ENCODE measurements around the gene PTCRA. TPM values are rescaled to one million over a fixed set of nuclear protein-coding genes. Genes with fewer than 3 reads are reported as not detected.
A peak's percentile ranks its signal among the peaks of the same experiment; 100 is the strongest.

PTCRA gene
- total RNA-seq, 1 experiment from 2014 or later, result not detected

DNA sequence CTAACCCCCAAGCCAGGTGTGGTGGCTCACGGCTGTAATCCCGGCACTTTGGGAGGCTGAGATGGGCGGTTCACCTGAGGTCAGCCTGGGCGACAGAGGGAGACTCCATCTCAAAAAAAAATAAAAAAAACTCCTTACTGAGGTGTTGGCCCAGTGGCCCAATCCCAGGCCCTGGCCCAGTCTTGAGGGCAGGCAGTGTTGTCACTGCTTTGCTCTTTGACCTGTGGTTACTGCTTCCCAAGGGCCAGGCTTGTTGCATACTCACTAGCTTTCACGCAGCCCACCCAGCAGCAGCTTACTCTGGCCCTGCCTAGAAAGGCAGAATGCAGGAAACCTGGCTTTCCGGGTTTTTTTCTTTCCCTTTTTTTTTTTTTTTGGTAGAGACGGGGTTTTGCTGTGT, 26.6 kb downstream of the PTCRA start (continued):
- TF ChIP-seq, protein P1, sequence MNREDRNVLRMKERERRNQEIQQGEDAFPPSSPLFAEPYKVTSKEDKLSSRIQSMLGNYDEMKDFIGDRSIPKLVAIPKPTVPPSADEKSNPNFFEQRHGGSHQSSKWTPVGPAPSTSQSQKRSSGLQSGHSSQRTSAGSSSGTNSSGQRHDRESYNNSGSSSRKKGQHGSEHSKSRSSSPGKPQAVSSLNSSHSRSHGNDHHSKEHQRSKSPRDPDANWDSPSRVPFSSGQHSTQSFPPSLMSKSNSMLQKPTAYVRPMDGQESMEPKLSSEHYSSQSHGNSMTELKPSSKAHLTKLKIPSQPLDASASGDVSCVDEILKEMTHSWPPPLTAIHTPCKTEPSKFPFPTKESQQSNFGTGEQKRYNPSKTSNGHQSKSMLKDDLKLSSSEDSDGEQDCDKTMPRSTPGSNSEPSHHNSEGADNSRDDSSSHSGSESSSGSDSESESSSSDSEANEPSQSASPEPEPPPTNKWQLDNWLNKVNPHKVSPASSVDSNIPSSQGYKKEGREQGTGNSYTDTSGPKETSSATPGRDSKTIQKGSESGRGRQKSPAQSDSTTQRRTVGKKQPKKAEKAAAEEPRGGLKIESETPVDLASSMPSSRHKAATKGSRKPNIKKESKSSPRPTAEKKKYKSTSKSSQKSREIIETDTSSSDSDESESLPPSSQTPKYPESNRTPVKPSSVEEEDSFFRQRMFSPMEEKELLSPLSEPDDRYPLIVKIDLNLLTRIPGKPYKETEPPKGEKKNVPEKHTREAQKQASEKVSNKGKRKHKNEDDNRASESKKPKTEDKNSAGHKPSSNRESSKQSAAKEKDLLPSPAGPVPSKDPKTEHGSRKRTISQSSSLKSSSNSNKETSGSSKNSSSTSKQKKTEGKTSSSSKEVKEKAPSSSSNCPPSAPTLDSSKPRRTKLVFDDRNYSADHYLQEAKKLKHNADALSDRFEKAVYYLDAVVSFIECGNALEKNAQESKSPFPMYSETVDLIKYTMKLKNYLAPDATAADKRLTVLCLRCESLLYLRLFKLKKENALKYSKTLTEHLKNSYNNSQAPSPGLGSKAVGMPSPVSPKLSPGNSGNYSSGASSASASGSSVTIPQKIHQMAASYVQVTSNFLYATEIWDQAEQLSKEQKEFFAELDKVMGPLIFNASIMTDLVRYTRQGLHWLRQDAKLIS (CRISPR knock-in tag; IDR thresholded peaks at IDR 0.05; ENCODE audit: borderline replicate concordance), result no peak
- TF ChIP-seq ZNF138 (CRISPR knock-in tag; conservative IDR thresholded peaks at IDR 0.05), result no peak
- TF ChIP-seq FOXJ3 (CRISPR knock-in tag; IDR thresholded peaks at IDR 0.05; ENCODE audit: borderline replicate concordance), result no peak

DNA sequence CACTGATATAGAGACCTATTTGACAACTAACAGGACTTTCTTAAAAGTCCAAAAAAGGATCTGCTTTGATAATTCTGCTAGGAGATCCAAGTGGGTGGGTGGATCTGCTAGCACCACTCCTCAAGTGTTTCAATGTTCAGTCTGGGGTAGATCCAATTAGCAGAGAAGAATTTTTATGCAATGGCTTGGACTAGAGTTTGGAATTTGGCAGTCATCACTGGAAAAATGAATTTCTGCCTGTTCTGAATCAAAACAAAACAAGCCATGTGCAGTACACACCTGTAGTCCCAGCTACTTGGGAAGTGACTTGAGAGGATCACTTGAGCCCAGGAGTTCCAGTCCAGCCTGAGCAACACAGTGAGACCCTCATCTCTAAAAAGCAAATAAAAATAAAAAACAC, 32.1 kb downstream of the PTCRA start:
- Mint-ChIP-seq H3K4me3 (no peak overlapping the region), H3K27ac (peak overlapping the region; percentile 15; the same call in 1 of the 2 replicates), H3K4me1 (peaks cover 9% of the 10 kb centered on the region), H3K27me3 (ENCODE audit: low read depth) (no peaks in the 10 kb centered on the region), H3K36me3 (no peaks in the 10 kb centered on the region), H3K9me3 (no peaks in the 10 kb centered on the region)
- CTCF ChIA-PET, result no interaction called here
- ATAC-seq (no peak), DNase-seq (ENCODE audit: low spot score) (no peak)
- POLR2A ChIA-PET, result interaction anchor here (0.7 kb wide), 1 partner anchor 10 kb away, joined by 4 read pairs; no protein-coding TSS in a partner anchor
- TF ChIP-seq ZNF416 (CRISPR knock-in tag; IDR thresholded peaks at IDR 0.05) (no peak), ZSCAN18 (CRISPR knock-in tag; IDR thresholded peaks at IDR 0.05) (no peak), ELF4 (CRISPR knock-in tag; IDR thresholded peaks at IDR 0.05; ENCODE audit: low read depth) (no peak), TCF7 (CRISPR knock-in tag; IDR thresholded peaks at IDR 0.05; ENCODE audit: low read depth) (no peak)

GRCh38 chr6:42952389-42952788, 36.5 kb downstream of the PTCRA start:
- ATAC-seq (no peak), DNase-seq (ENCODE audit: low spot score) (no peak)
- Mint-ChIP-seq H3K27me3 (ENCODE audit: low read depth) (no peaks in the 10 kb centered on the region; the same call in 1 of the 2 replicates), H3K9me3 (no peaks in the 10 kb centered on the region), H3K27ac (no peak overlapping the region), H3K4me3 (no peak overlapping the region), H3K36me3 (no peaks in the 10 kb centered on the region), H3K4me1 (peaks cover 14% of the 10 kb centered on the region)
- ChIA-PET POLR2A (interaction anchor here (0.7 kb wide), 2 partner anchors 42 to 904 kb away, joined by 3 to 4 read pairs; no protein-coding TSS in a partner anchor), CTCF (no interaction called here)
- no peak for TF ChIP-seq CDX4 (CRISPR knock-in tag; IDR thresholded peaks at IDR 0.05; ENCODE audit: borderline replicate concordance)
- no peak for TF ChIP-seq JUN (CRISPR knock-in tag; IDR thresholded peaks at IDR 0.05)
- TF ChIP-seq, protein P2, sequence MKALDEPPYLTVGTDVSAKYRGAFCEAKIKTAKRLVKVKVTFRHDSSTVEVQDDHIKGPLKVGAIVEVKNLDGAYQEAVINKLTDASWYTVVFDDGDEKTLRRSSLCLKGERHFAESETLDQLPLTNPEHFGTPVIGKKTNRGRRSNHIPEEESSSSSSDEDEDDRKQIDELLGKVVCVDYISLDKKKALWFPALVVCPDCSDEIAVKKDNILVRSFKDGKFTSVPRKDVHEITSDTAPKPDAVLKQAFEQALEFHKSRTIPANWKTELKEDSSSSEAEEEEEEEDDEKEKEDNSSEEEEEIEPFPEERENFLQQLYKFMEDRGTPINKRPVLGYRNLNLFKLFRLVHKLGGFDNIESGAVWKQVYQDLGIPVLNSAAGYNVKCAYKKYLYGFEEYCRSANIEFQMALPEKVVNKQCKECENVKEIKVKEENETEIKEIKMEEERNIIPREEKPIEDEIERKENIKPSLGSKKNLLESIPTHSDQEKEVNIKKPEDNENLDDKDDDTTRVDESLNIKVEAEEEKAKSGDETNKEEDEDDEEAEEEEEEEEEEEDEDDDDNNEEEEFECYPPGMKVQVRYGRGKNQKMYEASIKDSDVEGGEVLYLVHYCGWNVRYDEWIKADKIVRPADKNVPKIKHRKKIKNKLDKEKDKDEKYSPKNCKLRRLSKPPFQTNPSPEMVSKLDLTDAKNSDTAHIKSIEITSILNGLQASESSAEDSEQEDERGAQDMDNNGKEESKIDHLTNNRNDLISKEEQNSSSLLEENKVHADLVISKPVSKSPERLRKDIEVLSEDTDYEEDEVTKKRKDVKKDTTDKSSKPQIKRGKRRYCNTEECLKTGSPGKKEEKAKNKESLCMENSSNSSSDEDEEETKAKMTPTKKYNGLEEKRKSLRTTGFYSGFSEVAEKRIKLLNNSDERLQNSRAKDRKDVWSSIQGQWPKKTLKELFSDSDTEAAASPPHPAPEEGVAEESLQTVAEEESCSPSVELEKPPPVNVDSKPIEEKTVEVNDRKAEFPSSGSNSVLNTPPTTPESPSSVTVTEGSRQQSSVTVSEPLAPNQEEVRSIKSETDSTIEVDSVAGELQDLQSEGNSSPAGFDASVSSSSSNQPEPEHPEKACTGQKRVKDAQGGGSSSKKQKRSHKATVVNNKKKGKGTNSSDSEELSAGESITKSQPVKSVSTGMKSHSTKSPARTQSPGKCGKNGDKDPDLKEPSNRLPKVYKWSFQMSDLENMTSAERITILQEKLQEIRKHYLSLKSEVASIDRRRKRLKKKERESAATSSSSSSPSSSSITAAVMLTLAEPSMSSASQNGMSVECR (CRISPR knock-in tag; IDR thresholded peaks at IDR 0.05; ENCODE audit: borderline replicate concordance), result no peak
- TF ChIP-seq, protein P3, sequence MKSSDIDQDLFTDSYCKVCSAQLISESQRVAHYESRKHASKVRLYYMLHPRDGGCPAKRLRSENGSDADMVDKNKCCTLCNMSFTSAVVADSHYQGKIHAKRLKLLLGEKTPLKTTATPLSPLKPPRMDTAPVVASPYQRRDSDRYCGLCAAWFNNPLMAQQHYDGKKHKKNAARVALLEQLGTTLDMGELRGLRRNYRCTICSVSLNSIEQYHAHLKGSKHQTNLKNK (CRISPR knock-in tag; IDR thresholded peaks at IDR 0.05), result no peak
- TF ChIP-seq NFATC4 (CRISPR knock-in tag; IDR thresholded peaks at IDR 0.05), result no peak
- TF ChIP-seq CBFB (CRISPR knock-in tag; IDR thresholded peaks at IDR 0.05; ENCODE audit: low read depth), result no peak
- TF ChIP-seq NFE2L1 (CRISPR knock-in tag; IDR thresholded peaks at IDR 0.05), result no peak
- no peak for TF ChIP-seq SOX15 (CRISPR knock-in tag; IDR thresholded peaks at IDR 0.05)
- TF ChIP-seq, protein P4, sequence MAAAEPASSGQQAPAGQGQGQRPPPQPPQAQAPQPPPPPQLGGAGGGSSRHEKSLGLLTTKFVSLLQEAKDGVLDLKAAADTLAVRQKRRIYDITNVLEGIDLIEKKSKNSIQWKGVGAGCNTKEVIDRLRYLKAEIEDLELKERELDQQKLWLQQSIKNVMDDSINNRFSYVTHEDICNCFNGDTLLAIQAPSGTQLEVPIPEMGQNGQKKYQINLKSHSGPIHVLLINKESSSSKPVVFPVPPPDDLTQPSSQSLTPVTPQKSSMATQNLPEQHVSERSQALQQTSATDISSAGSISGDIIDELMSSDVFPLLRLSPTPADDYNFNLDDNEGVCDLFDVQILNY (CRISPR knock-in tag; IDR thresholded peaks at IDR 0.05), result no peak
- TF ChIP-seq E2F4 (CRISPR knock-in tag; IDR thresholded peaks at IDR 0.05; ENCODE audit: borderline replicate concordance, low read depth), result no peak
- TF ChIP-seq ZNF138 (CRISPR knock-in tag; conservative IDR thresholded peaks at IDR 0.05), result no peak
- no peak for TF ChIP-seq JAZF1 (CRISPR knock-in tag; IDR thresholded peaks at IDR 0.05)
- no peak for TF ChIP-seq TEAD4 (CRISPR knock-in tag; IDR thresholded peaks at IDR 0.05)
- TF ChIP-seq MXD4 (CRISPR knock-in tag; IDR thresholded peaks at IDR 0.05; ENCODE audit: borderline replicate concordance), result no peak
- no peak for TF ChIP-seq ZNF423 (CRISPR knock-in tag; IDR thresholded peaks at IDR 0.05)

All from WTC11 (cell line).